Activated B cell treated with CpG ODN at 0.5 μM for 24 hours (primary cell): Measurements from ENCODE around the gene KRT86. TPM values are rescaled to one million over a fixed set of nuclear protein-coding genes. Genes with fewer than 3 reads are reported as not detected.

ENCODE experiments used
- ATAC-seq: fragments of 200-7000 bp; cut with Tn5 transposase; one replicate; pipeline ENCODE4 v1.10.0; 2021; ENCODE audit warnings: low read depth, mild to moderate bottlenecking, moderate library complexity
- CTCF ChIA-PET: fragments of 350-600 bp; sonication (Branson Sonifier 250); formaldehyde crosslinking; loops from one replicate; lab custom pipeline; 2021; ENCODE audit warnings: antibody characterized with exemption; lab: Charles Lee
- POLR2A ChIA-PET: fragments of 350-600 bp; sonication (Branson Sonifier 250); formaldehyde crosslinking; loops from one replicate; lab custom pipeline; 2021; ENCODE audit warnings: antibody characterized with exemption; lab: Charles Lee
- DNase-seq: peaks from one replicate; pipeline ENCODE4 v3.0.0; 2022
- H3K27ac Mint-ChIP-seq: one replicate; pipeline ENCODE4 v1.8.0; 2020; ENCODE audit warnings: mixed read lengths
- H3K27me3 Mint-ChIP-seq: one replicate; pipeline ENCODE4 v1.8.0; 2021; ENCODE audit warnings: mixed read lengths
- H3K36me3 Mint-ChIP-seq: one replicate; pipeline ENCODE4 v1.8.0; 2021; ENCODE audit warnings: low read depth, mixed read lengths
- H3K4me1 Mint-ChIP-seq: one replicate; pipeline ENCODE4 v1.8.0; 2021; ENCODE audit warnings: mixed read lengths
- H3K4me3 Mint-ChIP-seq: one replicate; pipeline ENCODE4 v1.8.0; 2020; ENCODE audit warnings: mild to moderate bottlenecking, mixed read lengths
- H3K9me3 Mint-ChIP-seq: one replicate; pipeline ENCODE4 v1.8.0; 2020; ENCODE audit warnings: mixed read lengths
- CTCF ChIP-seq: fragments of 200-600 bp; IDR thresholded peaks from one replicate; pipeline ENCODE4 v1.8.0; 2022; ENCODE audit warnings: antibody characterized with exemption, mild to moderate bottlenecking
- intact Hi-C: fragments of 100-400 bp; cut with micrococcal nuclease; formaldehyde crosslinking; loops from one replicate; pipeline ENCODE4 v1.15.1; 2024
- total RNA-seq: library from RNA; stranded (reverse); gene quantifications from 2 replicates; pipeline ENCODE4 v1.2.3, GENCODE V29; 2022

Gene KRT86
- total RNA-seq, 1 donor from 2014 or later: not detected

GRCh38 chr12:52320784-52321400, 46.4 kb downstream of the KRT86 start, which contains the start of gene KRT83:
Gene KRT83 (minus strand): TSS chr12:52321398. CDS start chr12:52321335, 63 bp downstream.
- H3K27ac Mint-ChIP-seq: no peak within 1 kb of the TSS
- intact Hi-C loops: no loop called here
- H3K9me3 Mint-ChIP-seq: no peaks in the 10 kb centered on the region
- no peak within 1 kb of the TSS for H3K4me3 Mint-ChIP-seq
- no peaks in the 10 kb centered on the region for H3K4me1 Mint-ChIP-seq
- ChIA-PET CTCF (no interaction called here), POLR2A (no interaction called here)
- DNase-seq: no peak
- H3K27me3 Mint-ChIP-seq: peaks cover 25% of the 10 kb centered on the region
- ATAC-seq: no peak
- no peak for TF ChIP-seq CTCF
- H3K36me3 Mint-ChIP-seq: no peaks in the 10 kb centered on the region

GRCh38 chr12:52321418-52321817, 47.0 kb downstream of the KRT86 start:
- Mint-ChIP-seq H3K27ac (no peak overlapping the region), H3K4me1 (no peaks in the 10 kb centered on the region), H3K27me3 (peaks cover 27% of the 10 kb centered on the region), H3K4me3 (no peak overlapping the region), H3K9me3 (no peaks in the 10 kb centered on the region), H3K36me3 (no peaks in the 10 kb centered on the region)
- ATAC-seq (no peak), DNase-seq (no peak)
- TF ChIP-seq CTCF: no peak
- intact Hi-C loops: no loop called here
- ChIA-PET POLR2A (no interaction called here), CTCF (no interaction called here)

GRCh38 chr12:52322069-52322468, 47.6 kb downstream of the KRT86 start:
- DNase-seq: no peak
- H3K27me3 Mint-ChIP-seq: peaks cover 27% of the 10 kb centered on the region
- no peak for ATAC-seq
- no peaks in the 10 kb centered on the region for H3K36me3 Mint-ChIP-seq
- POLR2A ChIA-PET: no interaction called here
- H3K27ac Mint-ChIP-seq: no peak overlapping the region
- no peaks in the 10 kb centered on the region for H3K4me1 Mint-ChIP-seq
- no peak for TF ChIP-seq CTCF
- no peak overlapping the region for H3K4me3 Mint-ChIP-seq
- CTCF ChIA-PET: no interaction called here
- intact Hi-C loops: no loop called here
- H3K9me3 Mint-ChIP-seq: no peaks in the 10 kb centered on the region

DNA sequence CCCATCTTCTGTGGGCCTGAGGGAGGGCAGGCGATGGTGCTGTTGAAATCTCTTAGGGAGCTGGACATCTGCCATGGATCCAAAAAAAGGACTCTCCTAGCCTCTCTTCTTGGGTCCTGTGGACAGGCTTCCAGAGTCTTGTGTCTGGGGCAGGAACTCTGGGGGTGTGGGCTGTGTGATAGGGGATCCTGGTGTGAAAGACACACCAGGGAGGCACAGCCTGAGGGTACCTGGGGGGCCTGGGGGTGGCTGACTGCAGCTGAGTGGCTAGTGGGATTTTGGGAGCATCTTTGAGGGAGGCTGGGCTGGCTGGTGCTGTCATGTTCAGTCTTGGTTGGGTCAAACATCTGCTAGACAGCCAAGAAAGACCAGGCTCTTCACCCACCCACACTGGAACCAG, 48.6 kb downstream of the KRT86 start:
- Mint-ChIP-seq H3K4me1 (peaks cover 1% of the 10 kb centered on the region), H3K27ac (no peak overlapping the region), H3K4me3 (no peak overlapping the region), H3K36me3 (no peaks in the 10 kb centered on the region), H3K9me3 (no peaks in the 10 kb centered on the region), H3K27me3 (peaks cover 31% of the 10 kb centered on the region)
- intact Hi-C loops: no loop called here
- DNase-seq (no peak), ATAC-seq (no peak)
- ChIA-PET CTCF (no interaction called here), POLR2A (no interaction called here)
- no peak for TF ChIP-seq CTCF

DNA sequence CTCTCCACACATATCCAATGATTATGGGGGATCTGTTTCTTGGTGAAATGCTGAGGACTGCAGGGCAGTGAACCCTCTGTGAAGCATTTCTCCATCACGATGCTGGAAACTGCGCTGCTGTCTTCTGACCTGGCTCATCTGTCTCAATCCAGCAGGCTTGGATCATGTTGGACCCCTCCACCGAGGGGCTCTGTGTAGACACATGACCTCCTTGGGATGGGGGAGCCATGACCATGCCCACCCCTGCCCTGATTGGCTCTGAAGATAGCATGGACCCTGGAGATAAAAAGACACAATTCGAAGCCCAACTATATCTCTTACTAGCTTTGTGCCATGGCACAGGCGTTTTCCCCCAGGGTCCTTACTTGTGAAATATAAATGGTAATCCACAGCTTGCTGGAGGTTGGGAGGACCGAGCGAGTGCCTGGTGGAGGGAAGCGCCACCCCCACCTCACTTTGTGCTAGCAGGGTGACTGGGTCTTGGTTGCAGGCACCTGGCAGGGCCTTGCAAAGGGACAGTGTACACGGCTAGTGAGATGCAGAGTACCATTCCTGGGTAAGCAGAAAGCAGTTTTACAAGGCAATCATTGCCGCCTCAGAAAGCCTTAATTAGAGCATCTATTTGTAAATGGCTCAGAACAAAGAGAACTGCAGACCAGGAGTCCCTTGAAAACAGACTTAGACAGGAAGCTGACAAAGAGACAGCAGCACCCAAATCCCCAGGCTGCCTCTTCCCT, 49.1 kb downstream of the KRT86 start:
- H3K27ac Mint-ChIP-seq: no peak overlapping the region
- no peak for DNase-seq
- peaks cover 1% of the 10 kb centered on the region for H3K4me1 Mint-ChIP-seq
- no peak for ATAC-seq
- intact Hi-C loops: no loop called here
- POLR2A ChIA-PET: no interaction called here
- H3K27me3 Mint-ChIP-seq: peaks cover 31% of the 10 kb centered on the region
- CTCF ChIA-PET: interaction anchor here (0.9 kb wide), 1 partner anchor 12 kb away, joined by 3 read pairs; no protein-coding TSS in a partner anchor
- H3K36me3 Mint-ChIP-seq: no peaks in the 10 kb centered on the region
- no peaks in the 10 kb centered on the region for H3K9me3 Mint-ChIP-seq
- no peak for TF ChIP-seq CTCF
- H3K4me3 Mint-ChIP-seq: no peak overlapping the region
